Endothelial cell of umbilical vein (primary cell): ENCODE data around the gene CSMD2.

Experiments used
- EZH2 ChIP-seq: IDR thresholded peaks from 2 replicates; pipeline ENCODE4 v1.6.1; 2012; ENCODE audit warnings: borderline replicate concordance, low read depth, mild to moderate bottlenecking, moderate library complexity, low read length, inconsistent platforms; ENCODE audit not compliant: severe bottlenecking
- FOS ChIP-seq: IDR thresholded peaks from 2 replicates; pipeline ENCODE4 v1.6.1; 2011; ENCODE audit warnings: mild to moderate bottlenecking, low read length, moderate library complexity, borderline replicate concordance; ENCODE audit not compliant: insufficient read depth
- GATA2 ChIP-seq: IDR thresholded peaks from 2 replicates; pipeline ENCODE4 v1.7.0; 2011; ENCODE audit warnings: low read depth, mild to moderate bottlenecking, moderate library complexity, mixed read lengths, low read length; ENCODE audit not compliant: insufficient read length, insufficient read depth
- JUN ChIP-seq: IDR thresholded peaks from 2 replicates; pipeline ENCODE4 v1.6.1; 2011; ENCODE audit warnings: borderline replicate concordance, low read depth; ENCODE audit not compliant: insufficient read length, insufficient read depth
- MYC ChIP-seq: IDR thresholded peaks from one replicate; pipeline ENCODE4 v1.6.1; 2011; ENCODE audit warnings: mild to moderate bottlenecking, low read depth, low read length
- POLR2A ChIP-seq: IDR thresholded peaks from 2 replicates; pipeline ENCODE4 v1.6.1; 2012; ENCODE audit warnings: low read depth, mild to moderate bottlenecking, control low read depth, low read length
- POLR2AphosphoS5 ChIP-seq: IDR thresholded peaks from 2 replicates; pipeline ENCODE4 v1.6.1; 2012; ENCODE audit warnings: low read depth, mild to moderate bottlenecking, control low read depth, low read length, moderate library complexity; ENCODE audit not compliant: insufficient read depth
- TF ChIP-seq, protein P1 (sequence below), 2 donors: IDR thresholded peaks; 1 replicate in 1 of 2; 2 replicates in 1 of 2; pipeline ENCODE4 v1.5.1; 2011; ENCODE audit warnings: low read length in 2 of 2, mild to moderate bottlenecking in 2 of 2, moderate library complexity in 2 of 2, control low read depth in 1 of 2, inconsistent platforms in 1 of 2, low read depth in 1 of 2; ENCODE audit not compliant: insufficient read depth in 1 of 2; ENCODE audit errors: extremely low read depth in 1 of 2
- TF ChIP-seq, protein P2 (sequence below): IDR thresholded peaks from 2 replicates; pipeline ENCODE4 v1.6.1; 2011; ENCODE audit not compliant: insufficient read depth, insufficient read length

DNA sequence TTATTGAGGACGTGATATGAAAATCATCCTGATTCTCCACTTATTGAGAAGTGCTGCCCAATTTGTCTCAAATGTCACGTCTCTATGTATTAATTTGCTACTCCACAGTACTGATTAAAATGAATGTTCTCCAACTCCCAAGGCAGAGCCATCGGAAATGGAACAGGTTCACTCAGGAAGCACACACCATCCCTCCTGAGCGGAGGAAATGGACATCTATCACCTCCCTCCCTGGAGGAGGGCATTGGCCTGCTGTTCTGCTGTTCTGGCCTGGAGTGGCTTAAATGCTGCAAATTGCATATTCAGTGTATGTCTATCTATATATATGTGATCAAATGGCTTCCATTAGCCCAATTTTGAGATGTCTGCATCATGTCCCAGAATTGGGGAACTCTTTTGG is 140.5 kb downstream of the CSMD2 start:
- TF ChIP-seq, protein P1, sequence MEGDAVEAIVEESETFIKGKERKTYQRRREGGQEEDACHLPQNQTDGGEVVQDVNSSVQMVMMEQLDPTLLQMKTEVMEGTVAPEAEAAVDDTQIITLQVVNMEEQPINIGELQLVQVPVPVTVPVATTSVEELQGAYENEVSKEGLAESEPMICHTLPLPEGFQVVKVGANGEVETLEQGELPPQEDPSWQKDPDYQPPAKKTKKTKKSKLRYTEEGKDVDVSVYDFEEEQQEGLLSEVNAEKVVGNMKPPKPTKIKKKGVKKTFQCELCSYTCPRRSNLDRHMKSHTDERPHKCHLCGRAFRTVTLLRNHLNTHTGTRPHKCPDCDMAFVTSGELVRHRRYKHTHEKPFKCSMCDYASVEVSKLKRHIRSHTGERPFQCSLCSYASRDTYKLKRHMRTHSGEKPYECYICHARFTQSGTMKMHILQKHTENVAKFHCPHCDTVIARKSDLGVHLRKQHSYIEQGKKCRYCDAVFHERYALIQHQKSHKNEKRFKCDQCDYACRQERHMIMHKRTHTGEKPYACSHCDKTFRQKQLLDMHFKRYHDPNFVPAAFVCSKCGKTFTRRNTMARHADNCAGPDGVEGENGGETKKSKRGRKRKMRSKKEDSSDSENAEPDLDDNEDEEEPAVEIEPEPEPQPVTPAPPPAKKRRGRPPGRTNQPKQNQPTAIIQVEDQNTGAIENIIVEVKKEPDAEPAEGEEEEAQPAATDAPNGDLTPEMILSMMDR (IDR thresholded peaks at IDR 0.05; ENCODE audit: extremely low read depth in 1 of 2, insufficient read depth in 1 of 2, low read depth in 1 of 2, low read length in 2 of 2), result no peak
- TF ChIP-seq POLR2A (no peak), POLR2AphosphoS5 (no peak), EZH2 (no peak), JUN (no peak), FOS (no peak), GATA2 (no peak), MYC (no peak)
- TF ChIP-seq, protein P2, sequence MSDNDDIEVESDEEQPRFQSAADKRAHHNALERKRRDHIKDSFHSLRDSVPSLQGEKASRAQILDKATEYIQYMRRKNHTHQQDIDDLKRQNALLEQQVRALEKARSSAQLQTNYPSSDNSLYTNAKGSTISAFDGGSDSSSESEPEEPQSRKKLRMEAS, result no peak
